ENCODE data around the gene LMBRD1.
A peak's percentile ranks its signal among the peaks of the same experiment; 100 is the strongest.
"Not testable (repeated sequence)": the region's sequence is repeated elsewhere in the genome, so short reads cannot be mapped to it uniquely, and the experiment has no call there.

LMBRD1 gene

DNA sequence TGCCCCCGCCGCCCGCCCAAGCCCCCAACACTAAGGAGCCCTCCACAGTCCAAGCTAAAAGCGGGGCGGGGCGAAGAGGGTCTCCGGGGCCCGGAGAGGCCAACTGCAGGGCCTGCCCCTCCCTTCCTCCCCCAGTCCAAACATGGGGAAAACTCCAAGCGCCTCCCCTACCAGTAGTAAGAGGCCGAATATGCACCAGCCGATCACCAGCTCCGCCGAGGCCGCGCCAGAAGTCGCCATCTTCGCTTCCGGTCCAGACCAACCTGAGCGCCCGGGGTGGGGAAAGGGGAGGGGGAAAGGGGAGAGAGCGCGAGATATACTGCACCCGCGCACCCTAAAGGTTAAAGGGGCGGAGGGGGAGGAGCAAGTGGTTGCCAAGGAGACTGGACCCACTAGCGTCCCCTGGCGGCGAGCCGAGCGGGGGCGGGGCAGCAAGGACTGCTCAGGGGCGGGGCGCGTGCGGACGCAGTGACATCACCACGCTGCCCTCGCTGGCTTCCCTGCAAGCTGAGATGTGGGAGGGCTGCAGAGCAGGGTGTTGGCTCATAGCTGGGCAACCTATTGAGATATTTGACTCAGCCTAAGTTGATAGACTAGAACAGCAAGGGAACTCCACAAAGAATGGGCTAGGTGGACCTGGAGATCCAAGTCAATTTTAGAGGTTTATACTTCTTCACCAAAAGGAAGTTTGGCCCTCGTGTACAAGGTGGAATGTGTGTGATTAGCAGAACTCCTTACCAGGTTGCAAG lies at the start of gene LMBRD1:
TSS of gene LMBRD1 (minus strand) at position 369 of the 749 bp plus-strand sequence. CDS start at position 240, 129 bp downstream.
- peak; percentile 100 for DNase-seq

DNA sequence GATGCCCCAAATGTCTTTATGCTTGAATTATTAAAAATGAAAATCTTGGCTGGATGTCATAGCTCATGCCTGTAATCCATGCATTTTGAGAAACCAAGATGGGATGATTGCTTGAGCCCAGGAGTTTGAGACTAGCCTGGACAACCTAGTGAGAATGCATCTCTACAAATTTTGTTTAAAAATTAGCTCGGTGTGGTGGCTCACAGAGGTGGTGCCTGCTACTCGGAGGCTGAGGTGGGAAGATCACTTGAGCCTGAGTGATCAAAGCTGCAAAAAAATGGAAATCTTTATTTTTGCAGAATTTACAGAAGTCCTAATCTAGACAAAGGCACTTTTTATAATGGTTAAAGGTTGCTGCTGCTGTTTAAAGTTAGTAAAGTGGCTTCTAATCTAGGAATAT lies 49.5 kb upstream of the LMBRD1 start:
- DNase-seq, result no peak

DNA sequence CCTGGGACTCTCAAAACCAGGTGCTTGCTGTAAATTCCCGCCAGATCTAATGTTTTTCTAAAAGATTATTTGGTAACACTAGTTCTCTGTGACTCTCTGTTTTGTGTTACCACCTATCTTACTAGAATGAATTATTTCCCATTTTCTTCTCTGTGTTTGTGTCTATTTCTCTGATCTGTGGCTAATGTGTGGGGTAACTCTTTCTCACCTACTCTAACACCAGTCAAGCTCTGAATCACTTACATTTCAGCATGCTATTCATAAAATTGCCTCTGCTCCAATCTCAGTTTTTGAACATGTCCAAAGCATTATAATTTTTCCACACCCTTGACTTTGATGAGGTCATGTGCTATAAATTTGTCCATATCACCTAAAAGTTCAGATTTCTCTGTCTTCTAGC lies 46.4 kb upstream of the LMBRD1 start:
- DNase-seq, result no peak

DNA sequence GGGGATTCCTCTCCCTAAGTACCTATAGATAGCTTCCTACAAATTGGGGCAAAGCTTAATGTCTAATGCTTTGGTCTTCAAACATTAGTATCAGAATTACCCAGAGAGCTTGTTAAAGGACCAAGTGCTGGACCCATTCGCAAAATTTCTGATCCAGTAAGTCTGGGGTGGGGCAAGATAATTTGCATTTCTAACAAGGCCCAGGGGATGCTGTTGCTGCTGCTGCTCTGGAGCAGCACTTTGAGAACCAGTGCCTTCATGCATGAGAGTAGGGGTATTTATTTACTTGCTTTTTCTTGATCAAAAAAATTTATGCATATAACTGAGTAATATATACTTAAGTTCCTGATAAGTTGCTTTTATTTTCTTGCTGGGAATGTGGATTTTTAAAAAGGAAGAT lies 45.1 kb upstream of the LMBRD1 start:
- DNase-seq, result no peak

DNA sequence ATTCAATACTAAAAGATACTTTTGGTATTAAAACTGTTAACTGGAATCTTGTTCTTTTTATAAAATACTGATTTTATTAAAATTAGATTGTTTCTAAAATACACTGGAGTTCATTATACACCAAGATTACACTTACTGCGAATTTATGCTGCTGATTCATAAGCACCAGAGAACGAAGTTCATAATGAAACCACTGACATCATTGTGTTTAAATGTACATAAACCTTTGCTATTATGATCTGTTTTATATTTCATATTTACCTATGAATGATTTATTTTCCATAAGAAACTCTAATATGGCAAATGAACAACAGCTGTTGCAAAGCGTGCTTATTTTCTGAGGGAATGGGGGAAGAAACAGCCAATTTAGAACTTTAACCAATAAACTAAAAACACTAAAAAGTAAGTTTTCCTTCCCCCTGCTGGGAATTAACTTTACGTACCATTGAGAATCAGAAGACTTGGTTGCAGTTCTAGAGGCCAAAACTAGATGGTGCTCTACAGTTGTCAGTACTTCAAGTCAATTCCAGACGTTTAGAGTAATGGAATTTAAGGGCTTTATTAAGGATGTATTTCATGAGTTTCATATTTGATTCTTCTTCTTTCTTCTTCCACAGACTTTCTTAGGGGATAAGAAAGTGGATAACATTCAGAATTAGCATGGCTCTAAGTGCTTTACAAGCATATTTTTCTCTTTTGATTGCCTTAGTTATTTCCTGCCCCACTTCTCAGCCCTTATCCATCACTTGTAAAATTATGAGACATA lies 38.8 kb upstream of the LMBRD1 start:
- no peak for DNase-seq

DNA sequence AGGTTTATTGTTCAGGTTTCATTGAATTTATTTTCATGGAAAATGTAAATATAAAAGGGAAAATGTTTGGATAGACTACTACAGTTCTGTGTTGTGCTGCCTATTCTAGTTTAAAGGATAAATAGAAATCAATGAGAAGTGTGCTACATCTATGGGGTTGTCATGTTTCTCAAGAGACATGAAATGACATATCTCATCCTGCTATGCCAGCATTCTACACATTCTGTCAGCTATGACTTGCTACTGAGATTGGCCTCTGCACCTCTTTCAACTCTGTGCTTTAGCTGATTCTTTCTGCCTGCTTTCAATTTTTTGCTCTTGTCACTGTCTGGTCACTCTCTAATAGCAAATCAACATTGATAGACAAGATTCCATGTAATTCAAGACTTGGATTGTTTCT lies 35.7 kb upstream of the LMBRD1 start:
- no peak for DNase-seq

DNA sequence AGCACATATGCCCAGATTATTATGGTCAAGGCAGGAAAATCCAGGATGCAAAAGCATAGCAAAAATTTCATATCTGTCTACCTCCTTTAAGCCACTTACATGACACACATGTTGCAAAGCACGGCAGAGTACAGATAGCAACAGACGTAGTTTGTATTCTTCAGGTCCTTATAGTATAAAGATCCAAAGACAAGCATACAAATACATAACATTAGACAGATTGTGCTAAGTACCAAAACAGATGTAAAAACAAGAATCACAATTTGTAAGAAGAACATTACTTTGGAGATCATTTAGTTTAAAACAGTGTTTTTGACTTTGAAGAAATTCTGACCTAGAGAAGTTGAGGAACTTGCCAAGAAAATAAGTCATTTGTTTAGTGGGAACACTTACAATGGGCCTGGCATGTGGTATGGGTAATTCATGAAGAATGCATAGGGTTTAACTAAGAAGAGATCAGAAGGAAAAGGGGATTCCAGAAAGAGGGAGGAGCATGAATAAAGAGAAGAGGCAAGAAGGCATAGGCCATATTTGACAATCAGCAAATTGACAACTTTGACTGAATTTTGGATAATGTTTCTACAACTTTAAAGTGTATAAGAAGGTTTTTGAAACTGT lies 30.6 kb upstream of the LMBRD1 start:
- DNase-seq, result no peak

DNA sequence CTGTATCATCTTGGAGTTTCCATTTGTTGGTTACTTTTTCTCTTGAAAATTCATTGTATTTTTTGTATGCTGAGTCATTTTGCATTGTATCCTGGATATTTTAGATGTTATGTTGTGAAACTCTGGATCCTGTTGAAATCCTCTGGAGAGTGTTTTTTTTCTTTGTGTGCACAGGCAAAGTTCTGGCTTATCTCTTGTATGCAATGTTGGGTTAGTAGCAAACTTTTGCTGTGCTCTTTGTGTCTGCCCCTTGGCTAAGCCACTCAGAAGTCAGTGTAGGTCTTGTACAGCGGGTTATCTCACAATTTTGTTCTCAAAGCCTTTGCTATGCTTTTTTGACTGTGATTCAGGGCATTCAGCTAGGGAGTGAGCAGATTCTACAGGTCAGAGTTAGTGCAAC lies 29.1 kb upstream of the LMBRD1 start:
- no peak for DNase-seq

DNA sequence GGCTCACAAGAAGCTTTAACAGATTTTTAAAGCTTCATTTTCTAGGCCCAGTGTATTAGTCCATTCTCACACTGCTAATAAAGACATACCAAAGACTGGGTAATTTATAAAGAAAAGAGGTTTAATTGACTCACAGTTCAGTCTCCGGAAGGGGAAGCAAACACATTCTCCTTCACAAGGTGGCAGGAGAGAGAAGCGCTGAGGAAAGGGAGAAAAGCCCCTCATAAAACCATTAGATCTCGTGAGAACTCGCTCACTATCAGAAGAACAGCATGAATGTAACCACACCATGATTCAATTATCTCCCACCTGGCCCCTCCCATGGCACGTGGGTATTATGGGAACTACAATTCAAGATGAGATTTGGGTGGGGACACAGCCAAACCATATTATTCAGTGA lies 27.5 kb upstream of the LMBRD1 start:
- not testable (repeated sequence) for DNase-seq

DNA sequence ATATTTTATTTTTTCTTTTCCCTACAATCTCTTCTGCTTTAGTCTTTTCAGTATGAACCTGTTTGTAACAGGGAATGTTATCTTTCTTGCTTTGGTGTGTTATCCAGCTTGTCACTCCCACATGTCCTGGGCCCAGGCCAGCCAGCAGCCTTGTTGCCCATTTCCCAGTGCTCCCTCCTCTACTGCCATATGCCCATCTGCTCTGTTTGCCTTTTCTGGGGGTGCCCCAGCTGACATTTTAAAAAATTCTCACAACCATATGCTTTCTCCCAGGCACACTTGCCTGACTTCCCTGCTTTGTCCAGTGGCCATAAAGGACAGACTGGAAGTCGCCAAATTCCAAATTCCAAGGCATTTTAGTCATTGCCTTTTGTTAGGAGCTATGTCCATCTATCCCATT lies 23.6 kb upstream of the LMBRD1 start:
- no peak for DNase-seq

DNA sequence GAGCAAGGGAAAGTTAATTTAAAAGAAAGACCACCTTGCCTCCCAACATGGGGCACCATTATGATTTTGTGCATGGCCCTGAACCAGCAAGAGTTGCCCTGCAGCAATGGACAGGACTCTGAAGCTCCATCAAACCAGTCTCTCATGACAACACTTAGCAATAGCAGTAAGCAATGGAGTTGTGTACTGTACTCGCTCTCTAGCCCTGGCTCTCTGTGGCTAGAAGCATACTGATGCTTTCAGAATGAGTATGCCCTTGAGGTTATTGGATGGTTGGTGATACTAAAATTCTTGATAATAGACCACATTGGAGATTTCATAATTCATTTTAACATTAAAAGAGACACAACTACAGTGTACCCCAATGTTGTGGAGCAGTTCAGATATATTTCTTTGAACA lies 23.2 kb upstream of the LMBRD1 start:
- no peak for DNase-seq

DNA sequence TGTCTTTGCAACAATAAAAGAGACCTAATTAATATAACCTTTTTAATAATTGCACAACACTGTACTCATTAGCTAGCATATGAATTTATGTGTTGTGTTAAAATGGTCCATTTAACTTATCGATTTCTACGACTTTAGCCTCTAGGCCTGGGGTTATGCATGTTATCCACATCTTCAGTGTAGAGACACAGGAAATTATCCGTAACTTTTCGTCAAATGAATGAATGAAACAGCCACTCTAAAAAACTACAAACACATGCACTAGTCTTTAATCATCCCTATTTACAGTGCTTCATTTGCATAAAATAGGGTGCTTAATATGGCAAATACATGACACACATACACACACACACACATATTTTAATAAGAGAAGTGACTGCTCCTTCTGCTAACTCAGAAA lies 22.3 kb upstream of the LMBRD1 start:
- no peak for DNase-seq

DNA sequence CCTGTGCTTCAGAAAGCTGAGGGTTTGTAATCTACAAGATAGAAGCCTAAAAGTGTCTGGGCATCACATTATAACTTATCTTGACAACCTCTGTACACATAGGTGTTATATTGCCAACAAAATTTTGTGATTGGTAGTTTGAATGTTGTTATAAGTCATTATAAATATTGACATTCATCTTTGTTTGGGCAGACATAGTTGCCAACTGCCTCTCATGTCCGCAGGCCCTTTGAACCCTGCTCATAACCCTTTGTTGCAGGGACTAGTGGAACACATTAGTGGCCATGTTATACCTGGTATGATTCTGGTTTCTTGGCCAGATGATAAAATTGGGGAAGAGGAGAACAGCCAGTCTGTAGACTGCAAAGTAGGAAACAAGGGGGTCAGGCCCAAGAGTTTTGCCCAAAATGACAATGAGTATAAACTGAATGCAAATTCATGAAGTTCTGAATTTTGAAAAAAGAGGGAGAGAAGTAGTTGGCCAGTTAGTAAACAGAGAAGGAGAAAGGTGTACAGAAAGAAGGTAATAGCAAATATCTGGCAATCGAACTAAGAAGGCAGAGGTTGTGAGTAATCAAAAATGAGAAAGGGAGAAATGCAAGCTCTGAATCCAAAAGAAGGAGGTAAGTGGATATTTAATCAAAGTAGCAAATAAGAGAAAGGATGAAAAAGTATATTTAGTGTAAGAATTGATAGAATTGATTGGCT lies 21.6 kb upstream of the LMBRD1 start:
- DNase-seq, result no peak

DNA sequence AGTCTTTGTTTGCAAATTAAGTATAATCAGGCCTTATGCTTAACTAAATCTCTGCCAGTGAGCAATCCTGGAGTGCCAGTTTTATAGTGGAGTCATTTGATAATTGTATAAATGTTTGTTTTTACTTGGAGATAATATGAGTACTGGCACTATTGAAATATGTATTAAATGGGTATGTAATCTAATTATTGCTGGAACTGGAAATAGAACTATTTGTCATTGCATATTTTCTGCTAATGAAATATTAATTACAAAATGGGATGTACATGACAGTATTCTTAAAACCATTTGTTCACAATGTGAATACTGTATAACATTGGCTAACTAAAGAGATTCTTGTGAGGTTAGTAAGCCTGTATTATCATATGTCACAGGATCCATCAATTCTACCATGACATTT lies 20.5 kb upstream of the LMBRD1 start:
- DNase-seq, result no peak

DNA sequence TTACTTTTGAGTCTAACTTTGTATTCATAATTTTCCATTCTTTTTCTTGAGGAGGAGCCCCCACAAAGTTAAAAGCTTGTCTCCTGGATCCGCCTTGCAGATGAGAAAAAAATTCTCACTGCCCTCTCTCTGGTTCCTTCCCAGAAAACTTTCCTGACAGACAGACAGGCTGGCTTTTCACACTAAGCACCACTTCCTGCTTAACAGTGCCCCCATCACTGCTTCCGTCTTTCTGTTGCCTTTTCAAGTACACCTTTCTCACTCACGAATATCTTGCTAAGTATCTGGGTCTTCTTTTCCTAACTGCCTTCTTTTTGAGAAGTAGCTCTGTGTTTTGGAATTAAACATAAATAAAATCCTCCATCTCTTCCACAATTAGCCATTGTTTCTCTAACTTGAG lies 19.8 kb upstream of the LMBRD1 start:
- DNase-seq, result no peak

DNA sequence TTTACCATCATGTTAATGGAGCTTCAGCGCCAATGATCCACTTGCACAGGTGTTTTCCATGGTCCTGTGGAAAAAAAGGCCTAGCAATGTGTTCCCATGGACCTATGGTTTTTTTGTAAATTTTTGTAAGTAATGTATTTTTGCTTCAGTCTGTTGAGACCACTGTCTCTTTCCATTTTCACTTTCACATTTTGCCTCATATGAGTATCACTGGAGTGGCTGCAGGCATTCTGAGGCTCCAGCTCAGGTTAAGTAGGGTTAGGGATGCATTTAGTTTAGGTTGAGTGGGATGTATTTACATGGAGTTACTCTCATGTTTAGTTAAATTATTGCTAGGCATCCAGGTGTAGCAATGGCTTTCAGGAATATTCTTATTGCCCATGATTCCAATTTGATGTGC lies 19.2 kb upstream of the LMBRD1 start:
- no peak for DNase-seq

DNA sequence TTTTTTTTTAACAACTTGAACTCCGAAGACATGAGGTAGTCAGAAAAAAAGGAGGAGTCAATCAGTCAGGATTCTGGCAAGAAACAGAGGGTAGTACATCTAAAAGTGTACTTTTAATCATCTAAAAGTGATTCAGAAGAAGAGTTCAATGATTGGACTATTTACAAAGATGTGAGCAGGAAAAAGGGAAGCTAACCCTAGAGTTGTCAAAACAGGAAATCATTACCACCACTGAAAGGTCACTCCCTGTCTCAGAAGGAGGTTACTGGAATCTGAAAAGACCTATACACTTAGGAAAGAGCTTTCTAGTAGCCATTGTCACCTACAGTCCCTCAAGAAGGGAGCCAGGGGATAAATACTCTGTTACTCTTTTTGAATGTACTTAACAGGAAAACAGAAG lies 16.7 kb upstream of the LMBRD1 start:
- DNase-seq, result no peak

DNA sequence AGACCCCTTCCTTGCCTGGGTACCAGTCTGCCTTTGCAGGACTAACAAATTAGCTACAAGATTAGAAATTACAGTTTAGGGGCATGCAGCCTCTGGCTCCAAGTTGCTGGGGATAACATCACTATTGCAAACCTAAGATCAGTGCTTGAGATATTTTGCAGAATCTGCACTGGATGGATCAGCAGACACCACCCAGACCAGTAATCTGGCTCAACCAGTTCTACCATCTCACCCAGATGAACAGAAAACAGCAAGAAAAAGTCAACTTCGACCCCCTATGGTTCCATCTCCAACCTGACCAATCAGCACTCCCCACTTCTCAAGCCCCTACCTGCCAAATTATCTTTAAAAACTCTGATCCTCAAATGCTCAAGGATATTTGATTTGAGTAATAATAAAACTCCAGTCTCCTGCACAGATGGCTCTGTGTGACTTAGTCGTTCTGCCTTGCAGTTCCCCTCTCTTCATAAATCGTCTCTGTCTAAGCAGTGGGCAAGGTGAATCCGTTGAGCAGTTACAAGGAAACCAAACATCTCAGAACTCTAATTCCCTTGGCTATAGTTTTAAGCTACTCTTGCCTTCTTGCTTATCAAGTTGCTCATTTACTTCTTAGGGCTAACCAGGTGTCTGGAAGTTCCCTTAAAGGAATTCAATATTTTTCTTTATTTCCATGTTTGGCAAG lies 16.1 kb upstream of the LMBRD1 start:
- no peak for DNase-seq

DNA sequence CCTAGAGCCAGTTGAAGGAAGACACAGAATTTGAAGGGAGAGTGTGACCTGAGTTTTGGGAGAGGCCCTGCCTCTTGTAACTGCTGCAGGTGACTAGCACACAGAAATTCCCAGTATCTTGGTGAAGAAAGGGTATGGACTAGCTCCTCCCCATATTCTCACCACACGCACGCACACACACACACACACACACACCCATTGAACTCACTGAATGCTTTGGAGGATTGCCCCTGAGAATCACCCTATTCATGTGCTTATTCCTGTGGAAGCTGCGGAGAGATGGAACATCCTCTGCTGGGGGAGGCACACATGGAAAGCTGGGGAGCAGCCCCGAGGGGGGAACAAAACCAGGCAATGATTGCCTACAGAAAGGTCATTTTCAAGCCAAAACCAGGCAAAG lies 6.2 kb upstream of the LMBRD1 start:
- DNase-seq, result no peak

DNA sequence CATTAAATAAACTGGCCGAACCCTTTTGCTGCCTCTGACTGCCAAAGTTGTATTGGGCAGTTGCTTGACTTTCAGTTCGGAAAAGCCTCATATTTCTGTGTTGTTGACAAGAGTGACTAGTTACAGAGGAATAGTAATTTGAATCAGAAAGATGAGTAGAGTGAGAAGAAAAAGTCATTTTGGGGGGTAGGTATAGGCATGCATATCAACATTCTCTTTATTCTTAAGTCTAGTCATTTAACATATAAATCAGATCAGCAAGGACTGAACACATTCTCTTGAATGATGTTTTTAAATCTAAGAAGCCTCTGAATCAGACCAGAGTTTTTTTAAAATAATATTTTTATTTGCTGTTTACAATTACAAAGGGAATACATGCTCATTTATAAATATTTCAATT lies 4.9 kb upstream of the LMBRD1 start:
- DNase-seq, result no peak

DNA sequence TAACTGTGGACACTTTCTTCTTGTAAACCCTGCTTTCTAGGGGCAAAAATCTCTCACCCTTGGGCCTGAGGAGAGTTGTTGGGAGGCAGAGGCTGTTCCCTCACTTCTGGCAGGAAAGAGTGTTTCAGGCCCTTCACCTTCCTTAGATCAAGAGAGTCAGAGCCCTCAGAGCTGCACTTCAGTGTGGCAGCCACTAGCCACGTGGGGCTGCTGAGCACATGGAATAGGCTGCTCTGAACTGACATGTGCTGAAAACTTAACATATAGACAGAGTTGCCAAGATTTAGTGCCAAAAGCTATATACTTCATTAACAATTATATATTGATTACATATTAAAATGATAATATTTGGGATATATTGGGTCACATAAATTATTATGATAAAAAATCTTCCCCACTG lies 4.4 kb upstream of the LMBRD1 start:
- DNase-seq, result no peak

DNA sequence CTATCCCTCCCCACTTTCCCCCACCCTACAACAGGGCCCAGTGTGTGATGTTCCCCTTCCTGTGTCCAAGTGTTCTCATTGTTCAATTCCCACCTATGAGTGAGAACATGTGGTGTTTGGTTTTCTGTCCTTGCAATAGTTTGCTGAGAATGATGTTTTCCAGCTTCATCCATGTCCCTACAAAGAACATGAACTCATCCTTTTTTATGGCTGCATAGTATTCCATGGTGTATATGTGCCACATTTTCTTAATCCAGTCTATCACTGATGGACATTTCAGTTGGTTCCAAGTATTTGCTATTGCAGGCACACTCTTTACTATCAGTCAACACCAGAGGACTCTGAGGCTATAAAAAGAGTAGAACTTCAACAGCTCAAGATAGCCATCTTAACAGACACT lies 2.0 kb upstream of the LMBRD1 start:
- not testable (repeated sequence) for DNase-seq

DNA sequence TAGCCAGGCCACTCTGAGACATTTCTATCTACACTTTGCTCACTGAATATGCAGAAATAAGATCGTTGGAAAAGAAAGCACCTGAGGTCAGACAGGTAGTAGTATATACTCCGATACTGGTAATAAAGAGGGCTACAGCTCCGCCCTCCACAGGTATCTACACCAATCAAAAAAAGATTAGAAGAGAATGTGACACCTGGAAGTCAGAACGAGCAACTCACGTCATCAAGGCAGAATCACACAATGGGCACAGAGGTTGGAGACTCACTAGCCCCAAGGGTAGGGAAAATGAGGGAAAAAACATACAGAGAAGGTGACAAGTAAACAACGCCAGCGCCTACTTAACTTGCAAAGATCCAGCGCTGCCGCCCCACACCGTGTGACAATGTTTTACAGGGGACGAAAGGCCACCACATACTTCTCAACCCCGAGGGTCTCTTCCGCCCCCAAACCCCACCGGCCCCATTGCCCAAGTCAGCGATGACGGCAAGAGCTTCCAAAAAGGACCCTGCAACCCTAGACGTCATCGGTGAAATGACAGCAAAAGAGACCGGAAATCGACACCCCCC lies 653 bp downstream of the LMBRD1 start:
- DNase-seq, result peak; percentile 73

All from activated effector memory CD4-positive, alpha-beta T cell treated with anti-CD3 and anti-CD28 coated beads, Interleukin-2, amount 50 U/mL, for 16 hours (primary cell).